Measurements from ENCODE around the gene CNKSR3.

- TF ChIP-seq, protein P1, sequence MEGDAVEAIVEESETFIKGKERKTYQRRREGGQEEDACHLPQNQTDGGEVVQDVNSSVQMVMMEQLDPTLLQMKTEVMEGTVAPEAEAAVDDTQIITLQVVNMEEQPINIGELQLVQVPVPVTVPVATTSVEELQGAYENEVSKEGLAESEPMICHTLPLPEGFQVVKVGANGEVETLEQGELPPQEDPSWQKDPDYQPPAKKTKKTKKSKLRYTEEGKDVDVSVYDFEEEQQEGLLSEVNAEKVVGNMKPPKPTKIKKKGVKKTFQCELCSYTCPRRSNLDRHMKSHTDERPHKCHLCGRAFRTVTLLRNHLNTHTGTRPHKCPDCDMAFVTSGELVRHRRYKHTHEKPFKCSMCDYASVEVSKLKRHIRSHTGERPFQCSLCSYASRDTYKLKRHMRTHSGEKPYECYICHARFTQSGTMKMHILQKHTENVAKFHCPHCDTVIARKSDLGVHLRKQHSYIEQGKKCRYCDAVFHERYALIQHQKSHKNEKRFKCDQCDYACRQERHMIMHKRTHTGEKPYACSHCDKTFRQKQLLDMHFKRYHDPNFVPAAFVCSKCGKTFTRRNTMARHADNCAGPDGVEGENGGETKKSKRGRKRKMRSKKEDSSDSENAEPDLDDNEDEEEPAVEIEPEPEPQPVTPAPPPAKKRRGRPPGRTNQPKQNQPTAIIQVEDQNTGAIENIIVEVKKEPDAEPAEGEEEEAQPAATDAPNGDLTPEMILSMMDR (IDR thresholded peaks at IDR 0.05; ENCODE audit: poor library complexity): no peak
- TF ChIP-seq EZH2 (IDR thresholded peaks at IDR 0.05; ENCODE audit: borderline replicate concordance): no peak
Measured at GRCh38 chr6:154350293-154350692, 160.2 kb downstream of the CNKSR3 start.

Data from hepatocyte (in vitro differentiated cells).